K562 (cell line): ENCODE measurements around the gene CTIF. TPM values are rescaled to one million over a fixed set of nuclear protein-coding genes. Genes with fewer than 3 reads are reported as not detected.

Experiments
- ATAC-seq: fragments of 200-7000 bp; cut with Tn5 transposase; 3 replicates; pipeline ENCODE4 v1.9.1; 2020; ENCODE audit warnings: moderate library complexity
- BruUV-seq: library from RNA; stranded (reverse); fragments of 400-500 nt; replicated peaks from 2 replicates; lab custom pipeline; 2021; lab: Mats Ljungman, UMichigan
- CTCF ChIA-PET: fragments of 300-600 bp; formaldehyde crosslinking; extraction: SDS; loops from one replicate; lab custom pipeline; 2021; ENCODE audit warnings: low intra/inter-chr PET ratio; lab: Yijun Ruan, JAX
- POLR2A ChIA-PET: fragments of 300-600, 350-650 bp; sonication (Branson Sonifier 250); formaldehyde crosslinking; extraction: SDS; loops from one replicate; lab custom pipeline; 2021; ENCODE audit warnings: antibody characterized with exemption, inconsistent platforms; lab: Yijun Ruan, JAX
- DNase-seq, 4 experiments: peaks; one replicate each; pipeline versions ENCODE4 v3.0.0 to v3.0.0-alpha.2; 2011 to 2018; ENCODE audit warnings: low spot score in 3 of 4, mixed read lengths in 3 of 4; ENCODE audit errors: extremely low read depth in 1 of 4
- FAIRE-seq: peaks from 2 replicates; lab custom pipeline; 2011; peaks lifted over from hg19 to GRCh38; lab: Jason Lieb, UNC
- H2AFZ ChIP-seq: 2 replicates; pipeline ENCODE4 v1.6.0; 2011; ENCODE audit warnings: low read depth, low read length, control low read depth, inconsistent platforms
- H3K27ac ChIP-seq: fragments of 200-600 bp; 3 replicates; pipeline ENCODE4 v1.8.0; 2011; ENCODE audit warnings: low read depth, mild to moderate bottlenecking, control low read depth, inconsistent platforms, low read length, moderate library complexity, mixed read lengths; ENCODE audit errors: extremely low read depth
- H3K27me3 ChIP-seq, 2 experiments: fragments of 300-600 bp in 1 of 2; 2 replicates in 1 of 2; 3 replicates in 1 of 2; pipeline versions ENCODE4 v1.6.0 to v1.8.0; 2011; ENCODE audit warnings: inconsistent platforms in 2 of 2, low read length in 2 of 2, mild to moderate bottlenecking in 1 of 2, mixed read lengths in 1 of 2, moderate library complexity in 1 of 2; ENCODE audit not compliant: control insufficient read depth in 2 of 2, insufficient read depth in 2 of 2
- H3K36me3 ChIP-seq: fragments of 300-600 bp; 3 replicates; pipeline ENCODE4 v1.8.0; 2011; ENCODE audit warnings: mild to moderate bottlenecking, low read length, inconsistent platforms; ENCODE audit not compliant: control insufficient read depth, insufficient read depth
- H3K4me1 ChIP-seq, 2 experiments: fragments of 200-600 bp in 1 of 2; replicated peaks in 1 of 2; 2 replicates in 1 of 2; 3 replicates in 1 of 2; pipeline versions ENCODE4 v1.5.1 to v1.8.0; 2011; ENCODE audit warnings: inconsistent platforms in 2 of 2, low read length in 2 of 2, mild to moderate bottlenecking in 1 of 2, mixed read lengths in 1 of 2, moderate library complexity in 1 of 2; ENCODE audit not compliant: control insufficient read depth in 2 of 2, insufficient read depth in 2 of 2
- H3K4me2 ChIP-seq: 2 replicates; pipeline ENCODE4 v1.6.1; 2011; ENCODE audit warnings: low read length, control low read depth, inconsistent platforms, mixed read lengths; ENCODE audit not compliant: insufficient read depth
- H3K4me3 ChIP-seq: fragments of 200-600 bp; sonication (generic), shearing (Covaris generic); 2 replicates; pipeline ENCODE4 v1.5.1; 2016; ENCODE audit warnings: control low read depth, inconsistent platforms
- H3K79me2 ChIP-seq: fragments of 200-600 bp; 3 replicates; pipeline ENCODE4 v1.8.0; 2011; ENCODE audit warnings: low read length, inconsistent platforms; ENCODE audit not compliant: control insufficient read depth, insufficient read depth
- H3K9ac ChIP-seq, 2 experiments: 2 replicates each; pipeline versions ENCODE4 v1.6.0 to v1.6.1; 2011; ENCODE audit warnings: low read depth in 2 of 2, low read length in 2 of 2, control low read depth in 1 of 2, inconsistent platforms in 1 of 2, mild to moderate bottlenecking in 1 of 2, mixed read lengths in 1 of 2; ENCODE audit not compliant: insufficient read depth in 1 of 2
- H3K9me1 ChIP-seq: one replicate; pipeline ENCODE4 v1.6.0; 2011; ENCODE audit warnings: inconsistent platforms, mild to moderate bottlenecking, low read length, moderate library complexity; ENCODE audit not compliant: control insufficient read depth, insufficient read depth
- H3K9me3 ChIP-seq: replicated peaks from 2 replicates; pipeline ENCODE4 v1.5.1; 2011; ENCODE audit warnings: low read depth, low read length, inconsistent platforms; ENCODE audit not compliant: control insufficient read depth, insufficient read depth
- H4K20me1 ChIP-seq: replicated peaks from 2 replicates; pipeline ENCODE4 v1.6.1; 2011; ENCODE audit warnings: low read length, inconsistent platforms, mixed read lengths; ENCODE audit not compliant: control insufficient read depth, insufficient read depth
- CREB1 ChIP-seq, 2 experiments: sonication (generic) in 1 of 2; formaldehyde crosslinking in 1 of 2; IDR thresholded peaks; 2 replicates each; pipeline versions ENCODE4 v1.6.1 to v1.8.0; 2012 to 2022; ENCODE audit warnings: inconsistent platforms in 1 of 2, mild to moderate bottlenecking in 1 of 2, missing genetic modification reagents in 1 of 2, moderate library complexity in 1 of 2
- ZBTB7A ChIP-seq: IDR thresholded peaks from 2 replicates; pipeline ENCODE4 v1.6.1; 2011; ENCODE audit warnings: low read depth, mild to moderate bottlenecking, low read length, moderate library complexity, borderline replicate concordance; ENCODE audit not compliant: control insufficient read depth
- ZNF134 ChIP-seq: fragments of 250-450 bp; sonication (Bioruptor Pico); conservative IDR thresholded peaks from 2 replicates; pipeline ENCODE4 v1.4.0; 2020
- WGBS: fragments of 100-300 bp; shearing (Covaris generic); methylation state at CpG from one replicate; pipeline ENCODE4 v1.1.6; 2016; ENCODE audit warnings: low coverage, mixed read lengths; ENCODE audit not compliant: insufficient coverage; ENCODE audit errors: missing lambda C conversion rate; 5-methylcytosine and 5-hydroxymethylcytosine counted together
- in situ Hi-C: fragments of 300-500 bp; cut with MboI; formaldehyde crosslinking; loops from 4 replicates; pipeline ENCODE4 v1.15.0; 2018; ENCODE audit warnings: inconsistent platforms, mixed read lengths
- intact Hi-C: fragments of 100-400 bp; cut with micrococcal nuclease; formaldehyde crosslinking; loops from 2 replicates; pipeline ENCODE4 v1.14.2; 2022
- polyA plus RNA-seq, 8 experiments: library from polyadenylated mRNA; depleted of rRNA in 4 of 8; stranded (reverse) in 5 of 8; unstranded in 3 of 8; fragments of >200 nt; fragmentation: Nextera tagmentation in 2 of 8; fragmentation: Illumina TruSeq in 1 of 8; extraction: Ambion mirVana in 2 of 8; extraction: Trizol in 1 of 8; gene quantifications; 2 replicates each; pipeline versions ENCODE4 v1.2.1 to v1.2.3, GENCODE V29; 2011 to 2014; ENCODE audit warnings: inconsistent platforms in 1 of 8, missing spikeins in 1 of 8
- total RNA-seq, 7 experiments: library from RNA; depleted of rRNA in 6 of 7; stranded (reverse); fragments of >200 nt in 6 of 7; fragmentation: Illumina TruSeq in 2 of 7; extraction: Trizol in 2 of 7; gene quantifications; 2 replicates each; pipeline versions ENCODE4 v1.2.1 to v1.2.3, GENCODE V29; 2011 to 2021; ENCODE audit warnings: low replicate concordance in 1 of 7
- TF ChIP-seq, protein P1 (sequence below): fragments of 450-650 bp; IDR thresholded peaks from 2 replicates; pipeline ENCODE4 v1.6.1; 2016; ENCODE audit warnings: mild to moderate bottlenecking, moderate library complexity
- TF ChIP-seq, protein P2 (sequence below): sonication (generic); formaldehyde crosslinking; IDR thresholded peaks from 2 replicates; pipeline ENCODE4 v1.5.0; 2020; ENCODE audit warnings: missing genetic modification reagents

Gene CTIF
- total and polyA plus RNA-seq, 9 of the 15 experiments (the other 6 are each of a cell fraction or from before 2014, with no cell fraction given): 0.17 to 11.5 (median 2.2) TPM

DNA sequence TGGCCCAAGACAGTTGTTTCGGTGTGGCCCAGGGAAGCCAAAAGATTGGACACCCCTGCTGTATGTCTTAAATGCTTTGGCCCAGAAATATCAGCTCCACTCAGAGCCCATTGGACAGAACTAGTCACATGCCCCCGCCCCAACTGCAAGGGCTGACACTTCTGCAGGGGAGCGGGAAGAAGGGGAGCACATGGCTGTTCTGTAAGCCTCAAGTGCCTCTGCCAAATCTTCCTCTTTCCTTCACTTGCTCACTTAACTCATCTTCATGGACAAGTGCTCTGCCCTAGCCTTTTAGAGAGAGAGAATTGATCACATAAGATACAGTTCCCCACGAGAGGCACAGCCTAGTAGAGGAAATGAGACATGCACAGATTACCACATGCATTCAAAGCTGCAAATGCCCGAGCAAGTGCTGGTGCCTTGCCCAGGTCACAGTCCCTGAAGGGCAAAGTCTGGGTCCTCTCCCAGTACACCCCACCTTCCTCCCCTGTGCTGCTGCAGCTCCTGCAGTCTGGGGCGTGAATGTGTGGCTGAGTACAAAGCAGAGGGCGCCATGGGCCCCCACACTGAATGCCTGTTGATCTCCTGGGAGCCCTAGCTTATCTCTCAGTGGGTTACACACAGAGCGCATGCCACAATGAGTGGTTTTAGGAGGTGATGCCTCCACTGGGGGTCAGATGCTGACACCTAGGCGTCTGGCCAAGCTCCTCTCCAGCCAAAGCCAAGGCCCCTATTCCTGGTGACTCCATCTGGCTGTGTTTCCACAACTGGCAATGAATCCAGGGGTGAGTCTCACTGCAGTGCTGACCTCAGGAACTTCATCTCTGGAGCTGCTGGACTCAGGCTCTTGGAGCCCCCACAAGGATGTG, 135.3 kb downstream of the CTIF start:
- intact Hi-C loops (loop anchor here (2.0 to 10.0 kb wide), 3 partner anchors 99 to 741 kb away; no protein-coding TSS in a partner anchor), in situ Hi-C loops (loop anchor here (10.0 kb wide), 1 partner anchor 561 kb away; no protein-coding TSS in a partner anchor)
- Histone ChIP-seq H4K20me1 (no peaks in the 10 kb centered on the region), H3K27me3 (no peaks in the 10 kb centered on the region), H2AFZ (no peak overlapping the region), H3K9me1 (no peaks in the 10 kb centered on the region), H3K4me3 (no peak overlapping the region), H3K9me3 (no peaks in the 10 kb centered on the region), H3K4me1 (peaks cover 0 to 7% of the 10 kb centered on the region in 2 experiments; a peak in 2 of 5 replicates), H3K27ac (no peak overlapping the region), H3K4me2 (no peak overlapping the region), H3K36me3 (no peaks in the 10 kb centered on the region), H3K79me2 (no peaks in the 10 kb centered on the region), H3K9ac (no peak overlapping the region)
- no TSS peak for BruUV-seq
- ATAC-seq (no peak), FAIRE-seq (no peak), DNase-seq (peak in 1 of 4 experiments; percentile 23)
- POLR2A ChIA-PET: no interaction called here
- WGBS: 35% methylated on average over 7 of the region's 9 CpGs
- CTCF ChIA-PET: no interaction called here
- TF ChIP-seq, protein P1, sequence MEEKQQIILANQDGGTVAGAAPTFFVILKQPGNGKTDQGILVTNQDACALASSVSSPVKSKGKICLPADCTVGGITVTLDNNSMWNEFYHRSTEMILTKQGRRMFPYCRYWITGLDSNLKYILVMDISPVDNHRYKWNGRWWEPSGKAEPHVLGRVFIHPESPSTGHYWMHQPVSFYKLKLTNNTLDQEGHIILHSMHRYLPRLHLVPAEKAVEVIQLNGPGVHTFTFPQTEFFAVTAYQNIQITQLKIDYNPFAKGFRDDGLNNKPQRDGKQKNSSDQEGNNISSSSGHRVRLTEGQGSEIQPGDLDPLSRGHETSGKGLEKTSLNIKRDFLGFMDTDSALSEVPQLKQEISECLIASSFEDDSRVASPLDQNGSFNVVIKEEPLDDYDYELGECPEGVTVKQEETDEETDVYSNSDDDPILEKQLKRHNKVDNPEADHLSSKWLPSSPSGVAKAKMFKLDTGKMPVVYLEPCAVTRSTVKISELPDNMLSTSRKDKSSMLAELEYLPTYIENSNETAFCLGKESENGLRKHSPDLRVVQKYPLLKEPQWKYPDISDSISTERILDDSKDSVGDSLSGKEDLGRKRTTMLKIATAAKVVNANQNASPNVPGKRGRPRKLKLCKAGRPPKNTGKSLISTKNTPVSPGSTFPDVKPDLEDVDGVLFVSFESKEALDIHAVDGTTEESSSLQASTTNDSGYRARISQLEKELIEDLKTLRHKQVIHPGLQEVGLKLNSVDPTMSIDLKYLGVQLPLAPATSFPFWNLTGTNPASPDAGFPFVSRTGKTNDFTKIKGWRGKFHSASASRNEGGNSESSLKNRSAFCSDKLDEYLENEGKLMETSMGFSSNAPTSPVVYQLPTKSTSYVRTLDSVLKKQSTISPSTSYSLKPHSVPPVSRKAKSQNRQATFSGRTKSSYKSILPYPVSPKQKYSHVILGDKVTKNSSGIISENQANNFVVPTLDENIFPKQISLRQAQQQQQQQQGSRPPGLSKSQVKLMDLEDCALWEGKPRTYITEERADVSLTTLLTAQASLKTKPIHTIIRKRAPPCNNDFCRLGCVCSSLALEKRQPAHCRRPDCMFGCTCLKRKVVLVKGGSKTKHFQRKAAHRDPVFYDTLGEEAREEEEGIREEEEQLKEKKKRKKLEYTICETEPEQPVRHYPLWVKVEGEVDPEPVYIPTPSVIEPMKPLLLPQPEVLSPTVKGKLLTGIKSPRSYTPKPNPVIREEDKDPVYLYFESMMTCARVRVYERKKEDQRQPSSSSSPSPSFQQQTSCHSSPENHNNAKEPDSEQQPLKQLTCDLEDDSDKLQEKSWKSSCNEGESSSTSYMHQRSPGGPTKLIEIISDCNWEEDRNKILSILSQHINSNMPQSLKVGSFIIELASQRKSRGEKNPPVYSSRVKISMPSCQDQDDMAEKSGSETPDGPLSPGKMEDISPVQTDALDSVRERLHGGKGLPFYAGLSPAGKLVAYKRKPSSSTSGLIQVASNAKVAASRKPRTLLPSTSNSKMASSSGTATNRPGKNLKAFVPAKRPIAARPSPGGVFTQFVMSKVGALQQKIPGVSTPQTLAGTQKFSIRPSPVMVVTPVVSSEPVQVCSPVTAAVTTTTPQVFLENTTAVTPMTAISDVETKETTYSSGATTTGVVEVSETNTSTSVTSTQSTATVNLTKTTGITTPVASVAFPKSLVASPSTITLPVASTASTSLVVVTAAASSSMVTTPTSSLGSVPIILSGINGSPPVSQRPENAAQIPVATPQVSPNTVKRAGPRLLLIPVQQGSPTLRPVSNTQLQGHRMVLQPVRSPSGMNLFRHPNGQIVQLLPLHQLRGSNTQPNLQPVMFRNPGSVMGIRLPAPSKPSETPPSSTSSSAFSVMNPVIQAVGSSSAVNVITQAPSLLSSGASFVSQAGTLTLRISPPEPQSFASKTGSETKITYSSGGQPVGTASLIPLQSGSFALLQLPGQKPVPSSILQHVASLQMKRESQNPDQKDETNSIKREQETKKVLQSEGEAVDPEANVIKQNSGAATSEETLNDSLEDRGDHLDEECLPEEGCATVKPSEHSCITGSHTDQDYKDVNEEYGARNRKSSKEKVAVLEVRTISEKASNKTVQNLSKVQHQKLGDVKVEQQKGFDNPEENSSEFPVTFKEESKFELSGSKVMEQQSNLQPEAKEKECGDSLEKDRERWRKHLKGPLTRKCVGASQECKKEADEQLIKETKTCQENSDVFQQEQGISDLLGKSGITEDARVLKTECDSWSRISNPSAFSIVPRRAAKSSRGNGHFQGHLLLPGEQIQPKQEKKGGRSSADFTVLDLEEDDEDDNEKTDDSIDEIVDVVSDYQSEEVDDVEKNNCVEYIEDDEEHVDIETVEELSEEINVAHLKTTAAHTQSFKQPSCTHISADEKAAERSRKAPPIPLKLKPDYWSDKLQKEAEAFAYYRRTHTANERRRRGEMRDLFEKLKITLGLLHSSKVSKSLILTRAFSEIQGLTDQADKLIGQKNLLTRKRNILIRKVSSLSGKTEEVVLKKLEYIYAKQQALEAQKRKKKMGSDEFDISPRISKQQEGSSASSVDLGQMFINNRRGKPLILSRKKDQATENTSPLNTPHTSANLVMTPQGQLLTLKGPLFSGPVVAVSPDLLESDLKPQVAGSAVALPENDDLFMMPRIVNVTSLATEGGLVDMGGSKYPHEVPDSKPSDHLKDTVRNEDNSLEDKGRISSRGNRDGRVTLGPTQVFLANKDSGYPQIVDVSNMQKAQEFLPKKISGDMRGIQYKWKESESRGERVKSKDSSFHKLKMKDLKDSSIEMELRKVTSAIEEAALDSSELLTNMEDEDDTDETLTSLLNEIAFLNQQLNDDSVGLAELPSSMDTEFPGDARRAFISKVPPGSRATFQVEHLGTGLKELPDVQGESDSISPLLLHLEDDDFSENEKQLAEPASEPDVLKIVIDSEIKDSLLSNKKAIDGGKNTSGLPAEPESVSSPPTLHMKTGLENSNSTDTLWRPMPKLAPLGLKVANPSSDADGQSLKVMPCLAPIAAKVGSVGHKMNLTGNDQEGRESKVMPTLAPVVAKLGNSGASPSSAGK: peak; percentile 45; the same call in 1 of the 2 replicates
- TF ChIP-seq CREB1 (IDR thresholded peaks at IDR 0.05): no peak
- no peak for TF ChIP-seq CREB1 (CRISPR knock-in tag; IDR thresholded peaks at IDR 0.05)
- TF ChIP-seq ZNF134 (CRISPR knock-in tag): no peak
- no peak for TF ChIP-seq ZBTB7A
- TF ChIP-seq, protein P2, sequence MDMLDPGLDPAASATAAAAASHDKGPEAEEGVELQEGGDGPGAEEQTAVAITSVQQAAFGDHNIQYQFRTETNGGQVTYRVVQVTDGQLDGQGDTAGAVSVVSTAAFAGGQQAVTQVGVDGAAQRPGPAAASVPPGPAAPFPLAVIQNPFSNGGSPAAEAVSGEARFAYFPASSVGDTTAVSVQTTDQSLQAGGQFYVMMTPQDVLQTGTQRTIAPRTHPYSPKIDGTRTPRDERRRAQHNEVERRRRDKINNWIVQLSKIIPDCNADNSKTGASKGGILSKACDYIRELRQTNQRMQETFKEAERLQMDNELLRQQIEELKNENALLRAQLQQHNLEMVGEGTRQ (CRISPR knock-in tag): peak; percentile 75
